ENCODE measurements around the gene SLC6A8.

The SLC6A8 gene

GRCh38 chrX:153653556-153653955 lies 34.2 kb upstream of the SLC6A8 start:
- ChIA-PET POLR2A (ENCODE audit: low non-redundant PET) (no interaction called here), CTCF (no interaction called here)
- DNase-seq (ENCODE audit: low spot score): no peak
- no peak for TF ChIP-seq CTCF (conservative IDR thresholded peaks at IDR 0.05; ENCODE audit: low read depth)
- no peak overlapping the region for H3K27ac ChIP-seq

GRCh38 chrX:153657161-153657560 lies 30.6 kb upstream of the SLC6A8 start:
- CTCF ChIA-PET: interaction anchor here (0.7 kb wide), 1 partner anchor 9 kb away, joined by 6 read pairs; no protein-coding TSS in a partner anchor
- POLR2A ChIA-PET (ENCODE audit: low non-redundant PET): no interaction called here
- no peak overlapping the region for H3K27ac ChIP-seq
- no peak for DNase-seq (ENCODE audit: low spot score)
- no peak for TF ChIP-seq CTCF (conservative IDR thresholded peaks at IDR 0.05; ENCODE audit: low read depth)

- no peak overlapping the region for H3K27ac ChIP-seq
- ChIA-PET CTCF (no interaction called here), POLR2A (ENCODE audit: low non-redundant PET) (no interaction called here)
- no peak for TF ChIP-seq CTCF (conservative IDR thresholded peaks at IDR 0.05; ENCODE audit: low read depth)
- no peak for DNase-seq (ENCODE audit: low spot score)
Measured at GRCh38 chrX:153659268-153659667, 28.5 kb upstream of the SLC6A8 start.

- DNase-seq (ENCODE audit: low spot score): no peak
- ChIA-PET POLR2A (ENCODE audit: low non-redundant PET) (no interaction called here), CTCF (interaction anchor here (0.6 to 1.3 kb wide), 6 partner anchors 52 to 156 kb away, joined by 3 to 4 read pairs (median 3); no protein-coding TSS in a partner anchor)
- H3K27ac ChIP-seq: no peak overlapping the region
- TF ChIP-seq CTCF (conservative IDR thresholded peaks at IDR 0.05; ENCODE audit: low read depth): no peak; the same call in 1 of the 2 replicates
Measured at GRCh38 chrX:153662266-153662665, 25.5 kb upstream of the SLC6A8 start.

GRCh38 chrX:153665726-153666306 lies 21.9 kb upstream of the SLC6A8 start:
- H3K27ac ChIP-seq: no peak overlapping the region
- CTCF ChIA-PET: interaction anchor here (0.6 to 0.8 kb wide), 3 partner anchors 8 to 57 kb away, joined by 3 to 6 read pairs (median 3); no protein-coding TSS in a partner anchor
- no peak for DNase-seq (ENCODE audit: low spot score)
- no peak for TF ChIP-seq CTCF (conservative IDR thresholded peaks at IDR 0.05; ENCODE audit: low read depth)
- POLR2A ChIA-PET (ENCODE audit: low non-redundant PET): no interaction called here

GRCh38 chrX:153667281-153667955 lies 20.3 kb upstream of the SLC6A8 start:
- ChIA-PET POLR2A (ENCODE audit: low non-redundant PET) (no interaction called here), CTCF (interaction anchor here (0.6 to 2.8 kb wide), 10 partner anchors 15 to 128 kb away, joined by 3 to 15 read pairs (median 4); partner anchors contain the start of gene CCNQ)
- TF ChIP-seq CTCF (conservative IDR thresholded peaks at IDR 0.05; ENCODE audit: low read depth): no peak
- DNase-seq (ENCODE audit: low spot score): no peak
- no peak overlapping the region for H3K27ac ChIP-seq
